Erythroblast (primary cell): Measurements from ENCODE around the gene RFWD3.

Experiments
- DNase-seq, 2 experiments: peaks; one replicate each; lab custom pipeline; 2025; lab: John Stamatoyannopoulos, UW
- GATA1 ChIP-seq: IDR thresholded peaks from 2 replicates; pipeline ENCODE4 v1.6.1; 2011; ENCODE audit warnings: low read depth, mild to moderate bottlenecking, control low read depth, low read length, moderate library complexity
- POLR2A ChIP-seq: IDR thresholded peaks from 2 replicates; pipeline ENCODE4 v1.6.1; 2011; ENCODE audit warnings: mild to moderate bottlenecking, low read length

The RFWD3 gene

DNA sequence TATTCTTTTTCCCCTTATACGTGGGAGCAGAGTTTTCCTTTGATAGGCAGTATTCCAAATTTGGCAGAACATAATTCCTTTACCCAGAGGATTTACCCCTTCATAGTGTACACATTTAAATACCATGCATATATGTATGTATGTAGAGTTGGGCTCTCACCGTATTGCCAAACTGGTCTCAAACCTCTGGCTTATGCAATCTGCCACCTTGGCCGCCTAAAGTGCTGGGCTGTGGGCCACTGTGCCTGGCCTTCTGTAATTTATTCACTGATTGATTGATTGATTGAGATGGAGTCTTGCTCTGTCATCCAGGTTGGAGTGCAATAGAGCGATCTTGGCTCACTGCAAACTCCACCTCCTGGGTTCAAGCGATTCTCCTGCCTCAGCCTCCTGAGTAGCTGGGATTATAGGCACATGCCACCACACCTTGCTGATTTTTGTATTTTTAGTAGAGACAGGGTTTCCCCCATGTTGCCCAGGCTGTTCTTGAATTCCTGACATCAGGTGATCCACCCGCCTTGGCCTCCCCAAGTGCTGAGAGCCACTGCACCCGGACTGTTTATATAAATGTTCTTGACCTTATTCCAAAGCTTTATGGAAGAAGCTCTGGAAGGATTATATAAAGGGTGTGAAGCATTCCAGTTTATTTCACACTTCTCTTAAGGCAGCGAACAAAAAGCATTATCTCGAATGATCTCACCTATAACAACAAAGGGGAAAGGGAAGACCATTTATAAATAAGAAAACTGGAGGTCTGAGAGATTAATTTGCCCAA lies 74.6 kb downstream of the RFWD3 start:
- TF ChIP-seq POLR2A (no peak), GATA1 (no peak)
- no peak for DNase-seq

DNA sequence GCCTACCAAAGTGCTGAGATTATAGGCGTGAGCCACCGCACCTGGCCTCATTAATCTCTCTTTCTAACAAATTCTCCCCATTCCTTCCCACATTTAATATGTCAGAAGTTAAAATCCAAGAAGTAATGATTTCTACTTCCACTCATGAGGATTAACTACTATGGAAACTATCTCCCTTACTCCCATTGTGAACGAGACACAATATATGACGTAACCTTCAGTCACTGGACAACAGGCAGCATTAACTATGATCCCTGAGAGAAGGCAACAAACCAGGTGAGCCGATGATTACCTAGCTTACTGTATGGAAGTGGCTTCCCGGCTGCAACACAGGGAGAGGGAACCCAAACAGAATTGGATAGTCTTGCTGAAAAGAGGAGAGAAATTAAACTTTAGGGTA lies 79.7 kb downstream of the RFWD3 start:
- TF ChIP-seq POLR2A (no peak), GATA1 (no peak)
- DNase-seq = no peak

DNA sequence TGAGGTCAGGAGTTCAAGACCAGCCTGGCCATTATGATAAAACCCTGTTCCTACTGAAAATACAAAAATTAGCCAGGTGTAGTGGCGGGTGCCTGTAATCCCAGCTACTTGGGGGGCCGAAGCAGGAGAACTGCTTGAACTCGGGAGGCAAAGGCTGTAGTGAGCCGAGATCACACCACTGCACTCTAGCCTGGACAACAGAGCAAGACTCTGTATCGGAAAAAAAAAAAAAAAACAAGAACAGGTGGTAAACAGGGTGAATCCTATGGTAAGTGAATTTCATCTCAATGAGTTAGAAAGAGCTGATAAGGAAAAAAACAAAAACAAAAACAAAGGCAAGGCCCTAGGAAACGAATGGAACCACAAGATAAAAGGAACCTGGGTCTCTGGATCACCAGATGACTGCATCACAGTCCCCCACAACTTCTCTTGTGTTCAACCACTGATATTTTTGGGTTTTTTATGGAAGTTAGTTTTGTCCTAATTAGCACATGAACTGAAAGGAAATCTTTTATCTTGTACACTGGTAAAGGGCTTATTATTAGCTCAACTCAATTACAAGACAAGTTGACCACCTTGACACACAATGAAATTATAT lies 80.7 kb downstream of the RFWD3 start:
- TF ChIP-seq GATA1 (no peak), POLR2A (no peak)
- peak in 1 of 2 experiments; percentile 5 for DNase-seq

DNA sequence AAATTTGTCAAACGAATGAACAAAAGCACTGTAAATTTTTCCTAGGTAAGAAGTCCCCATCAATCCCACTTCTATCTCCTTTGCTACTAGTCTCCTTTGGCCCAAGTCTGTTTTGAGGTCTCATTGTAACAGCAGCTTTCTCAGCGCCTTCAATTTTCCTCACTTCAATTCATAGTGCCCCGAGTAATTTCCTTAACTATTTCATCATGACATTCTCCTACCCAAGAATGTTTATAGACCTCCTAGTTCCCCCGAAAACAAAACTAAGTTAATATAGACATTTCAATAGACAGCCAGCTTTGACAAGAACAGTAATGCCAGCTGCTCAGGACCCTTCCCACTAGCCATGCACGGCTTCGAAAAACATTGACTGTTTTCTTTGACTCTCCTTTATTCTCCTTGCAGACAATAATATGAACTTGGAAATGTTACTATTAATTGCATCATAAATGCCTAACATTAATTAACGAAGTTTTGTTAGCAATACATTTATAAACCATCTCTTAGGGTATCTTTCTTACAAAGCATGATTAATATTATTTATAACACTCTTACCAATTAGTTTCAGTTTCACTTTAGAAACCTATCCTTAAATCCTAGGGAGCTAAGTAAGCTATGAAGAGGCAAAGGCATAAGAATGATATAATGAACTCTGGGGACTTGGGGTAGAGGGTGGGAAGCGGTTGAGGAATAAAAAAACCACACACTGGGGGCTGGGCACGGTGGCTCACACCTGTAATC lies 82.6 kb downstream of the RFWD3 start:
- no peak for DNase-seq
- no peak for TF ChIP-seq POLR2A
- no peak for TF ChIP-seq GATA1

DNA sequence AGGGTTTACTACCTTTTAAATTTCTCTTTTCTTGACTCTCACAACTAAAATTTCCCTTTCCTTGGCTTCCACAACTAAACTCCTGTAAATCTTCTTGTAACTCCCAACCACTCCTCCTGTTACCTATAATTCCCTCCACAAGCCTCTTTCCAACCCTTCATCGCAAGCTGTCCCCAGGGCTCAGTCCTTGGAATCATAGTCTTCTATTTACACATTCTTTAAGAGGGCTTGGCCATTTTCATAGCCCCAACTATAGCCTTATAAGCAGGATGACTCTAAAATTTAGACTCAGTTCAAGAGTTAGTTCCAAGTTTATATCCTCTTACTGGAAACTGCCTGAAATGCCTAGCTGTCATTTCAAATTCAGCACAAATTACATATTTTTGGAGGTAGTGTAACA lies 83.7 kb downstream of the RFWD3 start:
- no peak for TF ChIP-seq POLR2A
- TF ChIP-seq GATA1 = no peak
- DNase-seq = no peak

DNA sequence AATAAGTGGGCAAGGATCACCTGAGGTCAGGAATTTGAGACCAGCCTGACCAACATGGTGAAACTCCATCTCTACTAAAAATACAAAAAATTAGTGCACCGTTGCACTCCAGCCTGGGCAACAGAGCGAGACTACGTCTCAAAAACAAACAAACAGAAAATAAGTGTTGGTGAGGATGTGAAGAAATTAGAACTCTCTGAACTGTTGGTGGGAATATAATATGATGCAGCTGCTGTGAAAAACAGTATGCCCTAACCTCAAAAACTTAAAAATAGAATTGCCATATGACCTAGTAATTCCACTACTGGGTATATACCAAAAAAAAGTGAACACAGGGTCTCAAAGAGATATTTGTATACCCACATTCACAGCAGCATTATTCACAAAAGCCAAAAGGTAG lies 85.8 kb downstream of the RFWD3 start:
- no peak for TF ChIP-seq POLR2A
- TF ChIP-seq GATA1 = no peak
- no peak for DNase-seq

DNA sequence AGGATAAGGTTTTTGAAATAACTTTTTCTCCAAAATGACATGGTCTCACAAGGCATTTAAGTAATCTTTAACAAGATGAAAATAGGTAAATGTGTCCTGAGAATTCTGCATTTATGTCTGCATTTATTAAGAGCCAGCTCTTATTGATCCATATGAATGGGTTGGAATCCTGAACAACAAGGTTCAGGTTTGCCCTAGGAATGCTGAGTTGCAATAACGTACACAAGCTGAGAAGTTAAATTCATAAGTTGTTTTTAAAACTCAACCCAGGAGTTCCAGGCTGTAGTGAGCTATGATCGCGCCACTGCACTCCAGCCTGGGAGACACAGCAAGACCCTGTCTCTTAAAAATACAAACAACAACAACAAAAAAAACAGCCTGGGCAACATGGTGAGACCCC lies 87.8 kb downstream of the RFWD3 start:
- TF ChIP-seq POLR2A (no peak), GATA1 (no peak)
- DNase-seq = no peak

DNA sequence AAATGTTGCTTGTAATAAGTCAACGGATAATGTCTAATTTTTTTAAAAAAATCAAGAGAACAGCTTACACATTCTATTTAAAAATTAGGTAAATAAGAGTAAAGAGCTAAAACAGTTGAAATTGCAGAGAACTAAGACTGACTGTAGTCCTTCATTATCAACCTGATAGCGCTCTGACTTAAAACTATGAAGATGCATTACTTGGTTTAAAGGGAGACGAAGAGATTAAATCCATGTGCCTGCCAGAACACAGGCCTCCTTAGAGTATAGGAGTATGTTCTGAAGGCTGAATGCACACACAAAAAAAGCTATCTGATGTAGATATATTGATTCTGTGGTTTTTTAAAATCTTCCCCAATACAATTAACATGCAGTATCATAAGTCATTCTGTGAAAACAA lies 88.2 kb downstream of the RFWD3 start:
- TF ChIP-seq POLR2A = no peak
- TF ChIP-seq GATA1 = no peak
- no peak for DNase-seq

DNA sequence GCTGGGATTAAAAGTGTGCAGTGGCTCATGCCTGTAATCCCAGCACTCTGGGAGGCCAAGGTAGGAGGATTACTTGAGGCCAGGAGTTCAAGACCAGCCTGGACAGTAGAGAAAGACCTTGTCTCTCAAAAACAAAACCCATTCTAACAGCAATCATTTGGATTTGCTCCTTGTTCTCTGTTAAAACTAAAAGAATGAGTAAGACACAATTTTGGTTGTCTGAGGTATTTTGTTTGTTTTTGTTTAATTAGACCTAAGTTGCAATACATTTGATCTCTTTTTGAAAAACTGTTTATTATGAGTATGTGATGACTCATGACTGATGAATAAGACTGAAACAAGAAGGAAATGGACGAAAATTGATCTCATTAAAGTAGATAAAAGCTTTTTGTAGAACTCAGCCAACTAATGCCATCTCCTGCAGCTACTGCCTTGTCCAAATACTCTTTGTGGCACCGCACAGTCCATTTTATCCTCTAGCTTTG lies 88.8 kb downstream of the RFWD3 start:
- DNase-seq = no peak

DNA sequence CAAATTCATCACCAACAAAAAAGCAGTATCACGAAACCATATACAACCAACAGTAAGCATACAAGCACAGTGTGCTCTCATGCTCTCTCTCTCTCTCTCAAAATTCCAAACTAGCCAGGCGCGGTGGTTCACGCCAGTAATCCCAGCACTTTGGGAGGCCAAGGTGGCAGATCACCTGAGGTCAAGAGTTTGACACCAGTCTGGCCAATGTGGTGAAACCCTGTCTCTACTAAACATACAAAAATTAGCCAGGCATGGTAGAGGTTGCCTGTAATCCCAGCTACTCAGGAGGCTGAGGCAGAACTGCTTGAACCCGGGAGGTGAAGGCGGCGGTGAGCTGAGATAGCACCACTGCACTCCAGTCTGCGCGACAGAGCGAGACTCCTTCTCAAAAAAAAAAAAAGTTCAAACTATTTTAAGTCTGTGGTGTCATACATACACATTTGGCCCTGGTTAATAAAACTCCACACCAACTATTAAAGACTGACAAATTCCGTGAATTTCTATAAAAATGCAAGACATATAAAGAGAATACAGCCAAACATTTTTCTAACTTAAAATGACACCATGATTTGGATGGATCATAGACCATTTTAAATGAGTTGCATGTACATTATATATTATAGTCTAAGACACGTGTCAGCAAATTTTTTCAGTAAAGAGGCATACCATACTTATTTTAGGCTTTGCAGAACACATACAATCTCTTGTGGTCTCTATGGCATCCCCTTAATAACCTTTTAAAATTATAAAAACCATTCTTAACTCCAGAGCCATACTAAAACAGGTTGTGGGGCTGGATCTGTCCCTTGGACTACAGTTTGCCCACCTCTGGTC lies 90.7 kb downstream of the RFWD3 start:
- TF ChIP-seq POLR2A (no peak), GATA1 (no peak)
- DNase-seq = no peak

More for the DNA sequence above, 88.8 kb downstream of the RFWD3 start:
- TF ChIP-seq POLR2A (no peak), GATA1 (no peak)

DNA sequence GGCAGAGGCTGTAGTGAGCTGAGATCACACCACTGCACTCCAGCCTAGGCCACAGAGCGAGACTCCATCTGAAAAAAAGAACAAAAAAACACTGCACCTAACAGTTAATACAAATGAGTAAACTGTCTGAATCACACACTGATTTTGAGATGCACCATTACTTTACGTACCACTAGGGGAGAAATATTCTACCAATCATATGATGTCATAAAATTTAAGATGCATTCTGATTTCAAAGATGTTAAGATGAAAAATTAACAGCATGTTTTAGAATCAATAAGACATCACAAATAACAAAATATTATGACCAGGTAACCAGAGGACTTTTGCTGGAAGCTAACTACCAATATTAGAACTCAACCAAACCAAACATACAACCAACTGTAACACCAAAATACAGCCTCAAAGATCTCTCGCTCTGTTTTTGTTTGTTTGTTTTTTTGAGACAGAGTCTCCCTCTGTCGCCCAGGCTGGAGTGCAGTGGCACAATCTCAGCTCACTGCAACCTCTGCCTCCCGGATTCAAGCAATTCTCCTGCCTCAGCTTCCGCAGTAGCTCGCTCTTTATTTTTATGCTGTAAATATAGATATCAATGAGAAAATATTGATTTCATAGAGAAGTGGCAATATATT lies 91.4 kb downstream of the RFWD3 start:
- no peak for DNase-seq
- TF ChIP-seq POLR2A = no peak
- no peak for TF ChIP-seq GATA1

DNA sequence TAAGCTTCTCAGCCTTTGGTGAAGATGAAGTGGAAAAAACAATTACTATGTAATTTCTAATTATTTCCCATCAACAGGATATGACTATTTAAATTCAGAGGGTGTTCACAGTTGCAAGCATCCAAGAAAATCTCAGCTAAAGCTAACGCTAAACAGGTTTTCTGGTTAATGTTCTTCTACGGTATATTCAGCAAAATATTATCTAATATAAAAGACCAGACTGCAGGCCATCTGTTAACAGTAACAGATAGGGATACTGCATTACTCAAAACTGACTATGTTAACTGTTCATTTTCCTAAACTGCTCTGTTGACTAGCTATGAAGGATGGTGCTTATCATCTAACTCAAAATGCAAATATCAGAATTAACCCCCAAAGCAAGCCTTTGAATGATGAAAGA lies 92.5 kb downstream of the RFWD3 start:
- TF ChIP-seq POLR2A (no peak), GATA1 (no peak)
- DNase-seq = no peak

DNA sequence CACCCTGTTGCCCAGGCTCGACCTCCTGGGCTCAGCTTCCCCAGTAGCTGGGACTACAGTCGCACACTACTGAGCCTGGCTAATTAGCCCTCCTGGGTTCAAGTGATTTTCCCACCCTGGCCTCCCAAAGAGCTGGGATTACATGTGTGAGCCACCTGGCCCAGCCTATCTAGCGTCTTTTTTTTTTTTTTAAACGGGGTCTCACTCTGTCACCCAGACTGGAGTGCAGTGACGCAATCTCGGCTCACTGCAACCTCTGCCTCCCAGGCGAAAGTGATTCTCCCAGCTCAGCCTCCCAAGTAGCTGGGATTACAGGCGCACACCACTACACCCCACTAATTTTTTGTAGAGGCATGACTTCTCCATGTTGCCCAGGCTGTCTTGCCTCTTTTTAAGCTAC lies 93.1 kb downstream of the RFWD3 start:
- DNase-seq = no peak
- TF ChIP-seq POLR2A (no peak), GATA1 (no peak)
